Stimulated activated CD8-positive, alpha-beta memory T cell treated with anti-CD3 and anti-CD28 coated beads, Interleukin-15, amount 100 ng/mL, for 1 hour (primary cell): ENCODE data around the gene KLRC3.
"Not testable (repeated sequence)": the region's sequence is repeated elsewhere in the genome, so short reads cannot be mapped to it uniquely, and the experiment has no call there.

Source experiments
- DNase-seq: peaks from one replicate; pipeline ENCODE4 v3.0.0-alpha.2; 2020; ENCODE audit warnings: low read depth

KLRC3 gene

GRCh38 chr12:10398168-10398567 is 22.2 kb downstream of the KLRC3 start:
- DNase-seq, result no peak

- DNase-seq, result no peak
Measured at GRCh38 chr12:10397296-10397695, 23.1 kb downstream of the KLRC3 start.

- not testable (repeated sequence) for DNase-seq
Measured at GRCh38 chr12:10396176-10396575, 24.2 kb downstream of the KLRC3 start.

GRCh38 chr12:10395390-10395998 is 24.9 kb downstream of the KLRC3 start:
- DNase-seq, result no peak

- DNase-seq, result not testable (repeated sequence)
Measured at GRCh38 chr12:10394531-10395152, 25.8 kb downstream of the KLRC3 start.

GRCh38 chr12:10393291-10393690 is 27.1 kb downstream of the KLRC3 start:
- DNase-seq, result no peak

GRCh38 chr12:10392394-10392930 is 27.9 kb downstream of the KLRC3 start:
- DNase-seq, result no peak

GRCh38 chr12:10390991-10391390 is 29.4 kb downstream of the KLRC3 start:
- DNase-seq, result not testable (repeated sequence)

GRCh38 chr12:10389904-10390303 is 30.5 kb downstream of the KLRC3 start, which contains the start of gene KLRK1:
KLRK1 (minus strand) TSS chr12:10390041; CDS start chr12:10388810, 1,231 bp downstream.
- no peak for DNase-seq

- DNase-seq, result no peak
Measured at GRCh38 chr12:10388624-10389413, 31.6 kb downstream of the KLRC3 start.

GRCh38 chr12:10387498-10387897 is 32.9 kb downstream of the KLRC3 start:
- DNase-seq, result not testable (repeated sequence)

GRCh38 chr12:10386857-10387256 is 33.5 kb downstream of the KLRC3 start:
- no peak for DNase-seq

GRCh38 chr12:10385166-10385613 is 35.2 kb downstream of the KLRC3 start:
- no peak for DNase-seq

GRCh38 chr12:10384191-10384590 is 36.2 kb downstream of the KLRC3 start:
- DNase-seq, result no peak

GRCh38 chr12:10381928-10382628 is 38.3 kb downstream of the KLRC3 start:
- no peak for DNase-seq

- DNase-seq, result not testable (repeated sequence)
Measured at GRCh38 chr12:10378737-10379136, 41.7 kb downstream of the KLRC3 start.

GRCh38 chr12:10374624-10375018 is 45.8 kb downstream of the KLRC3 start:
- no peak for DNase-seq

GRCh38 chr12:10372559-10372958 is 47.8 kb downstream of the KLRC3 start:
- no peak for DNase-seq

- DNase-seq, result not testable (repeated sequence)
Measured at GRCh38 chr12:10371893-10372535, 48.4 kb downstream of the KLRC3 start.

GRCh38 chr12:10369557-10370415 is 50.6 kb downstream of the KLRC3 start:
- no peak for DNase-seq
